HG02885 (cell line): ENCODE results near the gene ASTN1.

Source experiments
- ATAC-seq: cut with Tn5 transposase; IDR thresholded peaks from one replicate; pipeline ENCODE4 v1.9.1; 2021; ENCODE audit warnings: mild to moderate bottlenecking; ENCODE audit not compliant: unreplicated experiment, poor library complexity

ASTN1 gene

DNA sequence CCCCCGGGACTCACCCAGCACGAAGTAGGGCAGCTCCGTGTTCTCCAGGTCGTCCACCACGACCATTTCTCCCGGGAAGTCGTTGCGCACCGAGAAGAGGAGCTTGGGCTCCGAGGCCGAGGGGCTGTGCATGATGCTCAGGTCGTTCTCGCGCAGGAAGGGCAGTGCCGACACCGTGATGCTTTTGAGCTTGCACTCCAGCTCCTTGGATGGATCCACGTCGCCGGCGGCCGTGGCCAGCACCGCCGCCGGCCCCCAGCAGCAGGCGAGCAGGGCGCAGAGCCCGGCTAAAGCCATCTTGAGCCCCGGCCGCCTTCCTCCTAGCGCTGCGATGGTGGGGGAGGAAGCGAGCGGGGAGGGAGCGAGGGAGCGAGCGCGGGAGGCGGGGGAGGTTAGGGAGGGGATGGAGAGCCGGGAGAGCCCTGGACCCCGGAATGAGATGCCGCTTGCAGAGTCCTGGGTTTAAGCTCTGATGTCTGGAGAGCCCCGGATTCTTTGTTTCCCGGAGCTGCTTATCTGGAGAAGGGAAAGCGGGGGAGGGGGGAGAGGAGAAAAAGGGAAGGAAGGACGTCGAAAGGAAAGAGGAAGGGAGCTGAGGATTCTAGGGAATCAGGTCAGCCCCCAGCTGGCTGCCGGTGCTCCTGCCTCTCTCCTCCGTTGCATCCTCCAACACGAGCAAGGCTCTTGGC, at the start of gene ASTN1:
Gene ASTN1, minus strand, starts transcription at position 333 of the 689 bp plus-strand sequence. Its CDS starts 36 bp downstream, at position 297.
- no peak for ATAC-seq

DNA sequence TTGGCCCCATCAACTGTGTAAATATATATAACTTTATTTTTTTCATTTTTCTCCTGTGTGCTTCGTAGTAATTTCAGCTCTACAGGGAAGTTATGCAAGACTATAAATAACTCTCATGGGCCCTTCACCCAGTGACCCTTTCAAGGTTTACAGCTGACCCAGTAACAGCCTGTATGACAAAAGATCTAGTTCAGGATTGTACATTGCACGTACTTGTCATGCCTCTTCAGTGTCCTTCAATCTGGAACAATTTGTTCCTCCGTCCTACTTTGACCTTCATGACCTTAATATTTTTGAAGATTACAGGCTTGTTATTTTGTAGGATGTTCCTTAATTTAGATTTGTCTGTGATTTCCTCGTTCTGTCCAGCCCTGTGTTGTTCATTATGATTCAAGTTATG, 46.7 kb upstream of the ASTN1 start:
- ATAC-seq = no peak

DNA sequence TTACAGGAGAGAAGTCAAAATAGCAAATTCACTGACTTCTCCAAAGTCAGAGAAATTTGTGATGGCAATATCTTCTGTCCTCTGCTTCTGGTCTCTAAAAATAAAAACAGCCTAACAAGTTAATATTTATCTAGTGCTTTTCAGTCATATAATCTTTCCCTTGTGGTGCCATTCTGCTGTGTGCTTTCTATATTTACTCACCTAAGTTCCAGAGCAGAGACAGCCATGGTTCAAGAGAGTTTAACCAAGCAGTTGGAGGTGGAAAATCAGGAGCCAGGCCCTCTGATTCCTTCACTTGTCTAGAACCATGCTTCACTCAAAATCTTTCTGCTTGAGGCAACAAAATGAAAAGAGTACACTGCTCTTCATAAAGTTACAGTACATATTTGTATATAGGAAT, 45.6 kb upstream of the ASTN1 start:
- ATAC-seq = no peak

DNA sequence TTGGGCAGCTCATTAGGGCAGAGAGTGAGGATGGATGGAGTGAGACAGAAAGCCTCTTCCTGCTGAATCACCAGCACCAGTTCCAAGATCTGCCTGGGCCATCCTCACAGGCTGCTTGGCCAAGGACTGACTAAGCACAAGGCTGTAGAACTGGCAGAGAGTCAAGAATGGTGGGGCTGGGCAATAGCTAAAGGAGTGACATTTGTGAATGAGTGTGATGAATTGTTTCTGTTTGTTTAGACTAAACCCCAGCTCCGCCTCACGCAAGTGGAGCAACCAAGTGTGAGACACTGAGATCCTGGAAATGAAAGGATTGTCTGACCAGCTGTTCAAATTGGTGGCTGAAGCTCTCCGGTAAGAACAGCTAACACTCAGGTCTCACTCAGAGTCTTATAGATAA, 44.8 kb upstream of the ASTN1 start:
- no peak for ATAC-seq

DNA sequence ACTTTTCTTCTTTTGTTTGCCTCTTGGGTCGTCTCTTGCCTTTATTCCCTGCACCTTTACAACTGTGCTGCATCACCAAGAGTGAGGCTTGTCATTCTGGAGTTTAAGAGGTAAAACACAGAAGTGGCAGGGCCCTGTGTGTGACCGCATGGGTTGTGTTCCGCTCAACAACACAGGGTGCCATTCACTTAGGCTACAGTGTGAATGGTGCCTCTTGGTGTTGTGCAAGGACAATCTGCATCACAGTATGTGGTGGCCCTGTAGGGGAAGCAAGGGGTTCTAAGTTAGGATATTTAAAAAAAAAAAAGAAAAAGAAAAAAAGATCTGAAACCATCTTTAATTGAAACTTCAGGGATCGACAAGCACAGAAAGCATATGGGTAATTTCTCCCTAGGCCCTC, 44.4 kb upstream of the ASTN1 start:
- ATAC-seq = no peak

DNA sequence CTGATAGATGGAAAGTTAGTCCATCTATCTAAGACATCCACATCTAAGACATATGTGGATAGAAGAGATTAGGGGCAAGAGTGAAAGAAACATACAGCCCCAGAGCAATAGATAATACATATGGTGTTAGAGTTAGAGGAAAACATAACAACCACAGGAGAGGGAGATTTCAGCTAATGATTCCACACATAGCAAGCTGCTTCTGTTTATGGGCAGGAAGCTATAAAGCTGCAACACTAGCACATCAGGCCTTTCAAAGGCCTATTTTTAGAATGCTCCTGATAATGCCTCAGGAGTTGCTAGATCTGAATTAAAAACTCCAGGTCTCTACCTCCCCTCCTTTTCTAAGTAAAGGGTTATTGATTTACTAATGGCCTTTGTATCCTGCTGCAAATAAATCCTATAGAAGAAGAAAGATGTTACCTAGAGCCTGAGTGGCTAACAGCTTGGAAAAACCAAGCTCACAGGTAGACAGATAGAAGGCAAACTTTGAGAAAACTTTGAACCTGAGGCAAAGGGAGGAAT, 42.4 kb upstream of the ASTN1 start:
- ATAC-seq = no peak

DNA sequence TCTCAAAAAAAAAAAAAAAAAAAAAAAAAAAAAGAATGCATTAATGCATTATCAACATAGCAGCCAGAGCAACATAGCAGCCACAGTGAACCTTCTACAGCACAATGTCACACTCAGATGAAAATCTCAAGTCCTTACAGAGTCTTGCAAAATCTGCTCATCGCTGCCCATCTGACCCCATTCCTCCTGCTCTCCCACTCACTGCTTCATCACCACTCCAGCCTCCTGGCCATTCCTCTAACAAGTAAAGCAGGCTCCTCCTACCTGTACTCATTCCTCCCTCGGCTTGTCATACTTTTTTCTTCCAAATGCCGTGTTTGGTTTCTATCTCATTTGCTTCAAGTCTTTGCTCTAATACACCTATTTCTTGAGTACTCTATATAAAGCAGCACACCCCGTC, 35.8 kb upstream of the ASTN1 start:
- no peak for ATAC-seq

DNA sequence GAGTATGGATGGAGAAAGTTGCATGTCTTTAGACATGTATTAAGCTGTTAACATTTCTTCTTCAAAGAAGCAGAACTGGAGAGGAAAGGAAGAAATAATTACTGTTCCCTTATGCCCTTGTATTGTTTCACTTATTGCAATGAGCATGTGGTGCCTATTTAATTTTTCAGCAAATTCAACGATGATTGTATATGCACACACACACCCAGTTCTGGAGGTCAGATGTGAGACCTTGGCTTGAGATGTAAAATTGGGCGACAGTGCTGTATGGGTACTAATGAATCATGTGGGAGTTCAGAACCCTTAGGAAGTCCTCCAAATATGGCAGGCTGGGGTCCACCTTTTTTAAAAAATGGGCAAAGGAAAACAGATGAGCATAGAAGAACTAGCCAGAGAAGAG, 33.7 kb upstream of the ASTN1 start:
- no peak for ATAC-seq

DNA sequence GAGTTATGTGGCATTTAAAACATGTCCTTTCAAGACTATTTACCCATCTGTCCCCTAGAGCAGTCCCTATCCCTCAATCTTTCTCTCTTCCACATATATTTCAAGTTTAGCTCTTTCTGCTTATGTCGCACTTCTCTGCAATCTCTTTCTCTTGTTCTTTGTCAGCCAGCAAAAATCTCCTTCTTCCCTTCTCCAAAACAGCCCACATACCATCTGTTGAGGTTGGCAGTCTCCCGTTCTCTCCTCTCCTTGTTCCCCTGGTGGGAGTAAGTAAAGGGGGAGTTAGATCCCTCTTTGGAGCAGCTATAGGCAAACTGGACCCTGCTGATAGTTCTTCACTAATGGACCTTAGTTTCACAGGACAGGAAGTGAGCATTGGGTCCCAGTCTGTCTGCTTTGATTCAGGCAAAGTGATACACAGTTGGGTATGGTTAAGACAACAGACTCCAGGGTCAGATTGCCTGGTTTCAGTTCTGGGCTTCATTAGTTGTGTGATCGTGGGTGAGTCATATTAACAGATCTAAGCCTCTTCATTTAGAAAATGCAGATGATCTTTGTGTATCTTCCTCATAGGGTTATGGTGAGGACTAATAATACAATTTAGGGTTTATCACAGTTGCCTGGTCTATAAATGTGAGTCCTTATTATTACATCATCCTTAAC, 25.9 kb upstream of the ASTN1 start:
- ATAC-seq = no peak

DNA sequence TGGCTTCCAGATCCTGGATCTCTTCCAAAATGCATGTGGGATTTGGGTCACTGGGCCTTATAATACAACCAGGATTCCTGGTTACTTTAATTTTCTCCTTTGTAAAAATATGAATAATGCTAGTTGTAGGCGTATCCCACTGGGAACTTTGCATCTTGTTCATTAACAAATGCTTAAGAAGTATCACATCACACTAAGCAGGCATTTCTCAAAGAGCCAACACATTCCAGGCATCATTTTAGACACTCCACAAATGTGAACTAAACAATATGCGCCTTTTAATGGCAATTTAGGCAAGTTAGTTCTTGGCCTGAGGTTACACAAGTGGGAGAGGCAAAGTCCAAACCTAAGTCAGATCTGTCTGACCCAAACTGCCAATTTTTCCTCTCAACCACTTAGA, 22.1 kb upstream of the ASTN1 start:
- ATAC-seq = no peak

DNA sequence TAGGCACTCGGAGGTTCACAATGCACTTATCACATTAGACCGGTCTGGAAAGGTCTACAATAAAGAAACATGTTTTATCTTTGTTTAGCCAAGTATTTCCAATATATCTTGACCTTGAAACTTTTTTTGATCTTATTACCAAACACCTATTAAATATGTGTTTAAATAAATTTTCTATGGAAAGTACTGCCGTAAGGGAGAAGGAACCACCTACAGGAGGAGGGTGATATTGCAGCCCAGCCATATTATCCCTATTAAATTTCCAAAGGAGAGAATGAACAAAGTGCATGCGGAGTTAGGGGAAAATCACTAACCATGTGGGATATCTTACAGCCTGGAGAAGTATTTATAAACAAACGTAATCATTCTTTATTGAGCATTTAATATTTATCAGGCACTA, 20.7 kb upstream of the ASTN1 start:
- no peak for ATAC-seq

DNA sequence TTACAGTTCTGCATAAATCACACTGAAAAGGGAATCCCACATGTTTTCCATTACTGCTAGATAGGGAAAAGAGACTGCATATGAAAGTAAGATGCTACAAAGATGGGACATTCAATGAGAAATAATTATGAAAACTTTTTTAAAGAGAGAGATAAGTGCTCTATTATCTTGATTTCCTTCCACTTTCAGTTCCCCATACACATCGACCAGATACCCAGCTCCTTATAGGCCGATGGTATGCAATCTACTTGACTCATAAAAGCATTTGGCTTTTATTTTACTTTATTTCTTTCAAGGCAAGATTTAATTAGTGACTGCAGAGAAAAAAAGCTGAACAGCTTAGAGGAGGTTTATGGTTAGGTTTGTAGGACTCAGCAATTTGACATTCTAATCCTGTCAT, 19.3 kb upstream of the ASTN1 start:
- no peak for ATAC-seq

DNA sequence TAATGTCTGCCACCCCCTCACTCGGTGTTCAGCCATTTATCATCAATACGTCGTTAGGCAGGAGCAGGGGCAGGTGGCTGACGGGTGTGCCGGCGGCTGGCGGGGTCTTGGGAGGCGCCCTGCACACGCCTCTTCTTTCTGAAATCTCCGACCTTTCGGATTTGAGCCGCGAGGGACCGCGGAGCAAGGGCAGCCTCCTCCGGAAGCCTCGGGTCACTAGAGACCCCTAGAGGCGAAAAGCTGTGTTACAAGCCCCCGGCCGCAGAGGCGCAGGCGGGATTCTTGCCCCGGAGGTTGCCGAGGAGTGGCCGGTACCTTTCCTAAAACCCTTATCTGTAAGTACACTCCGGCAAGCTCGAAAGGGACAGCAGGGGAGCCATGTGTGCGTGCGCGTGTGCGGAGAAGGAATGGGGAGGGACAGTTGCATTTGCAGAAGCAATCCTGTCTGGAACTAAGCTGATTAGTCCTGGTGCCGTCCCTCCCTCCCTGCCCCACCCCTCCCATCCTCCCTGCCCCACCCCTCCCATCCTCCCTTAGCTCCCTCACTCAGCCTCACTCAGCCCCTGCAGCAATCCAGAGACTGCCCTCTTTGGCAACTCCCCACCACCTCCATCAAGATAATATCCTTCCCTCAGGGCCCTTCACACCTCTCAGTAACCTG, 17.2 kb upstream of the ASTN1 start:
- peak; percentile 99 for ATAC-seq

DNA sequence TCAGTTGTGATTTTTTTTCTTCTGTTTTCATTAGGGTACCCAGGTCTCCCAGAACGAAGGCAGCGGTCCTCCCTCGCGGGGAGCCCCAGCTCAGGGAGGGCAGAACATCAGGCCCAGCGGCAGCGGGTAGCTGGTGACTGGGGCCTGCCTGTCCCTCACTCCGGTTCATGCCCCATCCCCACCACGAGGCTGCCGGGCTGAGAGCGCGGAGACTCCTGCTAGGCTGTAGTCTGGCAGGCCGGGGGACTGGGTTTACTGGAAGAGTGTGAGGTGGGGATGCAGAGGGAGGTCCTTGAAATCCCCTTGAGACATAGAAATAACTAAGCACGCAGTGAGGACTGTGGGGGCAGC, 16.7 kb upstream of the ASTN1 start:
- peak; percentile 20 for ATAC-seq

DNA sequence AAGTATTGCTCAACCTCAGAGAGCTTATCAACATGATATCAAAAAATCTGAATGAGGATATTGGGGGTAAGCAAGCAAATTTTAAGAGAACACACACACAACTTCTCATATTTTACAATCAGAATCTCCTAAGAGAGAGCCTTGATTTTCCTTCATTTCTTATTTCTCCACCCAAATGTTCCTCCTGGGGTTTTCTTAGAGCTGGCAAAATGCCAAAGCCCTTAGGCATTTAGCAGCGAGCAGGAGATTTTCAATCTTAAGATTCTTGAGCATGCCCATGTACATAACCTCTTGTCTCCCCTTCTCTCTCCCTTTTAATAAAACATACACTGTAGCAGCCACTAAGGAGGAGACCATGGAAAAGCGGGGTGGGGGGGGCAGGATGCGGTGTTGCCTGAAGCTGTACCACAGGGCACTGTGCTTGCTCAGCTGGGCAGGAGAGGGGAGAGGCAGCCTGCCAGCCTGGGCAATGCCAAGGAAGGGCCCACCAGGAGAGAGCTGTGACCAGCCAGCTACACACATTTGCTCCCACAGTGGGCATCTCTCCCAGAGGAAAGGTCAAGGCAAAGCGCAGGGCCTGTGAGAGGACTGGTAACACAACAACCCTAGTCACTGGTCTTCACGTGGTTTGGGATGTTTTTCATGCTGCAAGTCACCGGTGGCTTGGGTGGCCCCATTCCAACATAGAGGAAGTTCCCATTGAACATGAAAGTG, 10.6 kb upstream of the ASTN1 start:
- ATAC-seq = no peak

DNA sequence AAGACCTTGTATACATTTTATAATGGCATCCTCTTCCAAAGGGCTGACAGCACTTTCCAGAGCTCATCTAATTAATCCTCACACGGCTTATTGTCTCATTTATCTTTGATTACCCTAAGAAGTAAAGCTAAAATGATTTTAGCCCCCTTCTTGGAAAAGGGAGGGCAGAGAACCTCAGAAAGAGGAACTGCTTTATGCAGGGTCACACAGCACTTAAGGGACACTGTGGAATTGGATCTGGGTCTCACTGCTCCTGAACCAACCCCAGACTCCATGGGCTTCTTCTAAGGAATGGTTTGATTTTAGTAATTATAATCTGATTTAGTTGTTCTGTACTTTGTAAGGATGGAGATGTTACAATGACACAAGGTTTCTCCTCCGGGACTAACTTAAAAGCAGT, 9.5 kb upstream of the ASTN1 start:
- no peak for ATAC-seq

DNA sequence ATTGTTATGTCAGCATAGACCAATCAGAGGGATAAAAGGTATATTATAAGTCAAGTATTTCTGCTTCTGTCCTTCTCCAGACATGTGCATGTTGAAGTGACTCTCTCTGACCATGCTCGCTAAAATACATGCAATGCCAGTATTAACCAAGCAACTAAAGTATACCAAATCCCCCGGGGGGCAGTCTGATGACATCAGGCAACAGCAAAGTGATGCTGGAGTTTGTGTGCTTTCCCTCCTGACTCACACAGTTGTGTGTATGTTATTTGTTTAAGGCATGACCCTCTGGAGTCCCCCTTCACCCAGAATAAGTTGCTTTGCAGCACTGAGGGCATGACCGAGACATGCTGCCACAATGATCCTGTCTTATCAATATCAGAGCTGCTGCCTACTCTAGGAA, 8.4 kb upstream of the ASTN1 start:
- ATAC-seq = no peak

DNA sequence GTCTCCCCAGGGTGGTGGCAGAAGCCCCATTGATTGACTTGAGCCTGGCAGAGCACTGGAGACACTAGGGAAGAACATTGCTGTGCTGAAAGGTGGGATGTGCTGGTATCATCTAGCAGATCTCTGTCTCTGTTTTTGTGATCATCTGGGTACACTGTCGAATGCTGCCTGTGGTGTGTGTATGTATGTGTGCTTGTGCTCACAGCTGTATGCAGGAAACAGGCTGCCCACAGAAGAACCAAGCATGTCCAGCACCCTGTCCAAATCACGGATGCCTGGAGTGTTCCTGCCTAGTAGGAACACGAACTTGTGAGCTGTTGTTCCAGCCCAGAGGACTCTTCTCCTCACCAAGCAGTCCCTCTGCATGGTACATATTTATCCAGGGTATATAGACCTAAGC, 7.8 kb upstream of the ASTN1 start:
- no peak for ATAC-seq

DNA sequence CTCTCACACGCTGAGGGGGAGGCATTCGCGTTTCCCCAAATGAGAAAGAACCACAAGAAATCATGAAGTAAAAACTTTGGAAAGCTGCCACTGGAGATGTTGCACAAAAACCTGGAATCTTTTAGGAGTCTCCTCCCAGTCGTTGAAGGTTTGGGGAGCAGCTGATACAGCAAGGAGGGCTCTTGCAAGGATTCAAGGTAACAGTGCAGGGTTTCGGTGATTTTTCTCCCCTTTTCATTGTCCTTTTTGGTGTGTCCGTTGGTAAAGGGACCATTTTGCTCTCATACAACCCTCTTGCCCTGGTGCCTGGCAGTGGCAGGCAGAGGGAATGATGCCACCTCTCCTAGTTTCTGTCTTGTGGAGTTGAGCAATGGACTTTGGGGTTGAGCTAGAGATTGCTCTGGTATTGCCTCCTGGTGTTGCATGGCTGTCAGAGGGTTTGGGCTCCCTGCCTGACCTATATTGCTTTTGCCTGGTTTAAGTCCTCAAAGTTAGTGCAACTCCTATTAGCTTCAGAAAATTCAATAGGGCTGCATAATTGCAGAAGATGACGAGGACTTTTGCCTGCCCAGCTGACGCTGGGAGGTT, 7.1 kb upstream of the ASTN1 start:
- ATAC-seq = no peak

DNA sequence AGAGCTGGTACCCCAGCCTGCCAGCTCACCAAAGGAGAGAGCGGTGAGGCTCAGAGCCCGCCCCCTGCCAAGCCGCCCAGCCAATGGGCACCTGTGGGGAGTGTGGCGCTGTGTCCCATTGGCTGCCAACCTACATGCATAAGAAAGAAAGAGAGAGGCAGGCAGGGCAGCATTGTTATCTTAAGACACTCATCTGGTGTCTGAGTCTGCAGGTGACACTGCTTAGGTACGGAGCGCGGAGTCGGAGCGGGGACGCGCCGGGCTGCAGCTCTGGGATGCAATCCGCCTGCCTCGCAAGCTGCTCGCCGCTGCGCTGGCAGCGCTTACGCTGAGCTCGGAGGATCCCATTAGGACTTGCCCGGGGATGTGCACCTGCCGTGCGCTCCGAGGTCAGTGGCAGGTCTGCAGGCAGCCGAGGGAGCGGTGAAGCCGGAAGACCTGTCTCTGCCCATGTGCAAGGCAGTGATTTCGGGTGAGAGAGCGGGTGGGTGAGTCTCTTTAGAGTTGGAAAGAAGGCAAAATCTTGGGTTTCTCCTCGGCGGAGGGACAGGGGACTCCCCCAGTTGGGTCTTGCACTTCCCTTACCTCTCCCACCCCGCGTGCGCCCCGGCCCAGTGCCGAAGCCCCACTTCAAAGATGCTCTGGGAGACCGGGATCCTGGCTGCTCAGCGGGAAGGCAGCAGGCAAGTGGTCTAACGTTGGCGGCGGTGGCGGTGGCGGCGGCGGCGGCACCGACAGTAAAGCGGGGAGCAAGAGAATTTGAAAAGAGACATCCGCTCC, 6.4 kb upstream of the ASTN1 start, which contains the start of gene BRINP2:
Gene BRINP2, plus strand, starts transcription at position 203 of the 780 bp plus-strand sequence. CDS start 58,919 bp downstream, outside the sequence.
- peak; percentile 67 for ATAC-seq
